HepG2 (cell line): ENCODE measurements around the gene MIEF1. TPM values are rescaled to one million over a fixed set of nuclear protein-coding genes. Genes with fewer than 3 reads are reported as not detected.

Experiments
- ATAC-seq: fragments of 200-7000 bp; cut with Tn5 transposase; 3 replicates; pipeline ENCODE4 v1.9.1; 2020; ENCODE audit warnings: mild to moderate bottlenecking, moderate library complexity
- BruUV-seq: library from RNA; stranded (reverse); fragments of 400-500 nt; replicated peaks from 2 replicates; lab custom pipeline; 2021; lab: Mats Ljungman, UMichigan
- CTCF ChIA-PET: fragments of 300-600 bp; formaldehyde crosslinking; extraction: SDS; loops from one replicate; lab custom pipeline; 2021; ENCODE audit warnings: low total read pairs, inconsistent platforms, low intra/inter-chr PET ratio; lab: Yijun Ruan, JAX
- POLR2A ChIA-PET: fragments of 350-600 bp; sonication (Branson Sonifier 250); formaldehyde crosslinking; loops from one replicate; lab custom pipeline; 2020; ENCODE audit warnings: antibody characterized with exemption, inconsistent platforms; lab: Yijun Ruan, JAX
- DNase-seq: peaks from one replicate; pipeline ENCODE4 v3.0.0-alpha.2; 2015; ENCODE audit warnings: low spot score
- FAIRE-seq: peaks from 3 replicates; lab custom pipeline; 2011; peaks lifted over from hg19 to GRCh38; lab: Jason Lieb, UNC
- H2AFZ ChIP-seq: one replicate; pipeline ENCODE4 v1.6.1; 2011; ENCODE audit warnings: low read length, inconsistent platforms
- H3K27ac ChIP-seq: fragments of 300-600 bp; 3 replicates; pipeline ENCODE4 v1.8.0; 2011; ENCODE audit warnings: mixed run types, mild to moderate bottlenecking, mixed read lengths, low read length, inconsistent platforms; ENCODE audit not compliant: insufficient read depth; ENCODE audit errors: extremely low read length
- H3K27me3 ChIP-seq, 2 experiments: fragments of 200-600 bp in 1 of 2; 2 replicates in 1 of 2; 3 replicates in 1 of 2; pipeline versions ENCODE4 v1.6.0 to v1.8.0; 2011; ENCODE audit warnings: low read length in 2 of 2, mild to moderate bottlenecking in 2 of 2, moderate library complexity in 2 of 2, inconsistent platforms in 1 of 2; ENCODE audit not compliant: insufficient read depth in 2 of 2, control insufficient read depth in 1 of 2
- H3K36me3 ChIP-seq, 2 experiments: fragments of 200-600 bp in 1 of 2; replicated peaks in 1 of 2; 2 replicates in 1 of 2; 3 replicates in 1 of 2; pipeline versions ENCODE4 v1.5.1 to v1.8.0; 2011; ENCODE audit warnings: low read length in 2 of 2, inconsistent platforms in 1 of 2; ENCODE audit not compliant: insufficient read depth in 2 of 2, control insufficient read depth in 1 of 2
- H3K4me1 ChIP-seq: 2 replicates; pipeline ENCODE4 v1.5.1; 2012; ENCODE audit warnings: low read length, inconsistent platforms; ENCODE audit not compliant: insufficient read depth
- H3K4me2 ChIP-seq: 2 replicates; pipeline ENCODE4 v1.6.0; 2011; ENCODE audit warnings: low read depth, low read length, inconsistent platforms
- H3K4me3 ChIP-seq, 3 experiments: fragments of 200-600 bp in 1 of 3; sonication (generic), shearing (Covaris generic) in 1 of 3; replicated peaks in 1 of 3; 2 replicates each; pipeline ENCODE4 v1.5.1; 2011 to 2016; ENCODE audit warnings: low read length in 3 of 3, inconsistent platforms in 2 of 3, low read depth in 2 of 3, mild to moderate bottlenecking in 2 of 3, control low read depth in 1 of 3, mixed read lengths in 1 of 3; ENCODE audit not compliant: insufficient read depth in 1 of 3
- H3K79me2 ChIP-seq: one replicate; pipeline ENCODE4 v1.6.1; 2011; ENCODE audit warnings: low read length, inconsistent platforms; ENCODE audit not compliant: insufficient read depth
- H3K9ac ChIP-seq: 2 replicates; pipeline ENCODE4 v1.6.0; 2011; ENCODE audit warnings: mild to moderate bottlenecking, low read depth, low read length, inconsistent platforms; ENCODE audit not compliant: insufficient read depth
- H3K9me3 ChIP-seq: 2 replicates; pipeline ENCODE4 v1.5.1; 2012; ENCODE audit warnings: mild to moderate bottlenecking, low read length
- H4K20me1 ChIP-seq: 2 replicates; pipeline ENCODE4 v1.6.0; 2011; ENCODE audit warnings: inconsistent platforms, mild to moderate bottlenecking, low read length, moderate library complexity; ENCODE audit not compliant: insufficient read depth
- FOXA1 ChIP-seq, 2 experiments: fragments of 450-650 bp in 1 of 2; sonication (generic) in 1 of 2; formaldehyde crosslinking in 1 of 2; IDR thresholded peaks; 2 replicates each; pipeline versions ENCODE4 v1.4.0 to v1.6.1; 2016 to 2020; ENCODE audit warnings: missing genetic modification reagents in 1 of 2
- ISX ChIP-seq: sonication (generic); formaldehyde crosslinking; conservative IDR thresholded peaks from 2 replicates; pipeline ENCODE4 v1.5.0; 2020; ENCODE audit warnings: missing genetic modification reagents
- NFIC ChIP-seq: IDR thresholded peaks from 2 replicates; pipeline ENCODE4 v1.6.1; 2012; ENCODE audit warnings: mild to moderate bottlenecking, low read length, inconsistent platforms
- NFRKB ChIP-seq: fragments of 450-650 bp; IDR thresholded peaks from 2 replicates; pipeline ENCODE4 v1.6.1; 2017
- ZC3H4 ChIP-seq: sonication (generic); formaldehyde crosslinking; IDR thresholded peaks from 2 replicates; pipeline ENCODE4 v1.4.0; 2020; ENCODE audit warnings: missing genetic modification reagents, borderline replicate concordance
- ZNF292 ChIP-seq: sonication (generic); formaldehyde crosslinking; IDR thresholded peaks from 2 replicates; pipeline ENCODE4 v1.8.1; 2022; ENCODE audit warnings: mild to moderate bottlenecking, low read depth, missing genetic modification reagents, borderline replicate concordance
- WGBS: methylation state at CpG from one replicate; pipeline ENCODE4 v1.1.6; 2017; ENCODE audit warnings: low lambda C conversion rate; 5-methylcytosine and 5-hydroxymethylcytosine counted together
- in situ Hi-C: cut with HindIII; loops from 2 replicates; pipeline ENCODE4 v1.10.0; 2017; ENCODE audit warnings: low pct_unique_long_range_greater_than_20kb; ENCODE audit not compliant: extremely low pct_ligation_motif_present
- intact Hi-C: fragments of 100-400 bp; cut with micrococcal nuclease; formaldehyde crosslinking; loops from one replicate; pipeline ENCODE4 v1.10.0; 2022; ENCODE audit not compliant: unreplicated experiment
- polyA plus RNA-seq, 8 experiments: library from polyadenylated mRNA; depleted of rRNA in 3 of 8; stranded (reverse) in 7 of 8; unstranded in 1 of 8; fragments of >200 nt; fragmentation: Illumina TruSeq in 4 of 8; extraction: Trizol in 4 of 8; gene quantifications; 2 replicates each; pipeline versions ENCODE4 v1.2.1 to v1.2.3, GENCODE V29; 2011 to 2016; ENCODE audit warnings: low read depth in 4 of 8, missing spikeins in 1 of 8, mixed read lengths in 1 of 8; ENCODE audit not compliant: insufficient read depth in 1 of 8
- total RNA-seq, 5 experiments: library from RNA; depleted of rRNA; stranded (reverse); fragments of >200 nt; fragmentation: Illumina TruSeq; extraction: Trizol; gene quantifications; 2 replicates each; pipeline ENCODE4 v1.2.3, GENCODE V29; 2016; ENCODE audit warnings: low read depth in 1 of 5

The MIEF1 gene
- total and polyA plus RNA-seq, 2 of the 13 experiments (the other 11 are each of a cell fraction or from before 2014, with no cell fraction given), result 21.7 to 34.8 TPM

DNA sequence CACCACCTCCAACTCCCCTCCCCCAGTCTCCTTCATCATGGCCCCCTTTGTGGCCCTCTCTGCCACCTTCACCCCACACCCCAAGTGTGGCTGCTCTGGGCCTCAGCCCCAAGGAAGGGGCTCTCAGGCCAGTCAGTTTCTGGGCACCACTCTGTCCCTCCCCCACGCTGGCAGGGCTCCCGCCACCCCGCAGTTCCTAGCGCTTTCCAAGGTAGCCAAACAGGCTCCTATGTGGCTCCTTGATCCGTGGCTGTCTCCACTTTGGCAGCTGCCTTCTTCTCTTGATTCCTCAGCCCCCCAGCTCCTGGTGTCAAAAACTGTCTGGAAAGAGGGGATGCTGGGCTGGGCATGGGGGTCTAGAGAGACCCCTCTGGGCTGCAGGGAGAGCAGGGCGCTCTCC is 58.0 kb downstream of the MIEF1 start:
- ChIA-PET POLR2A (no interaction called here), CTCF (interaction anchor here (0.6 kb wide), 1 partner anchor 476 kb away, joined by 3 read pairs; no protein-coding TSS in a partner anchor)
- DNase-seq, result no peak
- Histone ChIP-seq H3K27me3 (peaks cover 9 to 36% of the 10 kb centered on the region in 2 experiments; a peak in 4 of 5 replicates), H3K4me2 (no peak overlapping the region), H3K4me1 (no peaks in the 10 kb centered on the region), H2AFZ (no peak overlapping the region), H3K4me3 (no peak overlapping the region), H3K79me2 (no peaks in the 10 kb centered on the region), H3K27ac (no peak overlapping the region), H3K9ac (no peak overlapping the region), H3K9me3 (no peaks in the 10 kb centered on the region), H3K36me3 (no peaks in the 10 kb centered on the region), H4K20me1 (no peaks in the 10 kb centered on the region)
- in situ Hi-C loops, result no loop called here
- ATAC-seq, result no peak
- FAIRE-seq, result no peak
- no peak for TF ChIP-seq ZNF292 (CRISPR knock-in tag)
- TF ChIP-seq ZC3H4 (CRISPR knock-in tag), result no peak
- WGBS, result 18% methylated on average over 6 of the region's 6 CpGs
- BruUV-seq, result no TSS peak
- intact Hi-C loops, result no loop called here

DNA sequence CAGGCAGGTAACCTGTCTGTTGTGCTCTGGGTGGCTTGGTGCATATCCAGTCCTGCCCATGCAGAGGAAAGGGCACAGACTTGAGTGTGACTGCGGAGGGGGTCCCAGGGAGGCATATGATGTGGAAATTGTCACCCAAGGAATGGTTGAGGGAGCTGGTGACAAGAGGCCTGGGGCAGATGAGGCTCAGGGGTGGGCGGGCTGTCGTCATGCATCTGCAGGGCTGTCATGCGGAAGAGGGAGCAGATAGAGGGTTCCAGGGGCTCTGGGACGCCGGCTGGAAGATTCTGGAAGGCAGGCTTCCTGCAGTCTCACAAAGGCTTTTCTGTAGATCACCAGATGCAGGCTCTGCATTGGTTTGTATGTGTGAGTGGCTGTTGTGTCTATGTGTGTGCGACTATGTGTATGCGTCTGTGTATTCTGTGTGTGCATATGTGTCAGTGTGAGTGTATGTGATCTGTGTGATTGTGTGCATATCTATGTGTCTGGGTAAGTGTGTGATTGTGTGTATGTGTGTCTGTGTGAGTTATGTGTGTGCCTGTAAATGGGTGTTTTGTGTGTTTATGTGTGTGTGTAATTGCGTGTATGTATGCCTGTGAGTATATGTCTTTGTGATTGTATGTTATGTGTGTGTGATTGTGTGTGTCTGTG is 60.9 kb downstream of the MIEF1 start:
- in situ Hi-C loops, result no loop called here
- ATAC-seq, result no peak

More for the DNA sequence above, 60.9 kb downstream of the MIEF1 start:
- DNase-seq (no peak), FAIRE-seq (no peak)
- TF ChIP-seq ISX (CRISPR knock-in tag), result no peak
- TF ChIP-seq FOXA1 (IDR thresholded peaks at IDR 0.05), result 0 out of 2 replicates have a peak, but pooled peaks have one; percentile 5
- TF ChIP-seq FOXA1 (CRISPR knock-in tag; IDR thresholded peaks at IDR 0.05), result no peak
- TF ChIP-seq NFIC, result no peak
- TF ChIP-seq NFRKB, result 0 out of 2 replicates have a peak, but pooled peaks have one; percentile 29
- no peak overlapping the region for H3K27ac ChIP-seq
- intact Hi-C loops, result no loop called here
- H3K79me2 ChIP-seq, result no peaks in the 10 kb centered on the region
- peaks cover 2 to 13% of the 10 kb centered on the region in 2 experiments; a peak in 4 of 5 replicates for H3K27me3 ChIP-seq
- ChIA-PET CTCF (no interaction called here), POLR2A (no interaction called here)
- H4K20me1 ChIP-seq, result no peaks in the 10 kb centered on the region
- BruUV-seq, result no TSS peak
- no peaks in the 10 kb centered on the region for H3K36me3 ChIP-seq
- no peak overlapping the region for H2AFZ ChIP-seq
- H3K4me2 ChIP-seq, result no peak overlapping the region
- H3K9ac ChIP-seq, result no peak overlapping the region
- no peaks in the 10 kb centered on the region for H3K4me1 ChIP-seq
- WGBS, result 35% methylated on average over 9 of the region's 9 CpGs
- no peak overlapping the region for H3K4me3 ChIP-seq
- H3K9me3 ChIP-seq, result no peaks in the 10 kb centered on the region
